ENCODE results near the gene CXCR4. TPM values are rescaled to one million over a fixed set of nuclear protein-coding genes. Genes with fewer than 3 reads are reported as not detected.

The CXCR4 gene
- total and polyA plus RNA-seq, 9 of the 15 experiments (the other 6 are each of a cell fraction or from before 2014, with no cell fraction given), result 0.07 to 0.45 (median 0.17) TPM; not detected in 3

DNA sequence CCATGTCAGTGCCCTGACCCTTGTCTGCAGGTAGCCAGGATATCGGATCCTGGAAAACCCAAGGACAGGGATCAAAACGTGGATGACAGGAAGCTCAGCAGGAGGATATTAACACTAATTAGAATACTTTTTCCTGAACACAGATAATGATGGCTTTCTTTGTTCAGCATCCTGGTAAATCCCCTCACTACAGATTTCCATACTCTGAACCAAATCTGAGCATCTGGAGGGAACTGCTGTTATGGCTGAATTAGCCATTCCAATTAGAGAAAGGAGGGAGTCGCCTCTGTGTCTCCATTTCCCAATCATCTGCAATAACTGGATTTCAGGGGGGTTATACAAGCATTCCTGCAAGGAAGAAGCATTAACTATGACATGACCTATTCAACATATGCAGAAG is 24.4 kb downstream of the CXCR4 start (continued):
- TF ChIP-seq, protein P1, sequence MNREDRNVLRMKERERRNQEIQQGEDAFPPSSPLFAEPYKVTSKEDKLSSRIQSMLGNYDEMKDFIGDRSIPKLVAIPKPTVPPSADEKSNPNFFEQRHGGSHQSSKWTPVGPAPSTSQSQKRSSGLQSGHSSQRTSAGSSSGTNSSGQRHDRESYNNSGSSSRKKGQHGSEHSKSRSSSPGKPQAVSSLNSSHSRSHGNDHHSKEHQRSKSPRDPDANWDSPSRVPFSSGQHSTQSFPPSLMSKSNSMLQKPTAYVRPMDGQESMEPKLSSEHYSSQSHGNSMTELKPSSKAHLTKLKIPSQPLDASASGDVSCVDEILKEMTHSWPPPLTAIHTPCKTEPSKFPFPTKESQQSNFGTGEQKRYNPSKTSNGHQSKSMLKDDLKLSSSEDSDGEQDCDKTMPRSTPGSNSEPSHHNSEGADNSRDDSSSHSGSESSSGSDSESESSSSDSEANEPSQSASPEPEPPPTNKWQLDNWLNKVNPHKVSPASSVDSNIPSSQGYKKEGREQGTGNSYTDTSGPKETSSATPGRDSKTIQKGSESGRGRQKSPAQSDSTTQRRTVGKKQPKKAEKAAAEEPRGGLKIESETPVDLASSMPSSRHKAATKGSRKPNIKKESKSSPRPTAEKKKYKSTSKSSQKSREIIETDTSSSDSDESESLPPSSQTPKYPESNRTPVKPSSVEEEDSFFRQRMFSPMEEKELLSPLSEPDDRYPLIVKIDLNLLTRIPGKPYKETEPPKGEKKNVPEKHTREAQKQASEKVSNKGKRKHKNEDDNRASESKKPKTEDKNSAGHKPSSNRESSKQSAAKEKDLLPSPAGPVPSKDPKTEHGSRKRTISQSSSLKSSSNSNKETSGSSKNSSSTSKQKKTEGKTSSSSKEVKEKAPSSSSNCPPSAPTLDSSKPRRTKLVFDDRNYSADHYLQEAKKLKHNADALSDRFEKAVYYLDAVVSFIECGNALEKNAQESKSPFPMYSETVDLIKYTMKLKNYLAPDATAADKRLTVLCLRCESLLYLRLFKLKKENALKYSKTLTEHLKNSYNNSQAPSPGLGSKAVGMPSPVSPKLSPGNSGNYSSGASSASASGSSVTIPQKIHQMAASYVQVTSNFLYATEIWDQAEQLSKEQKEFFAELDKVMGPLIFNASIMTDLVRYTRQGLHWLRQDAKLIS (CRISPR knock-in tag; IDR thresholded peaks at IDR 0.05), result no peak
- TF ChIP-seq PYGO2 (tag; IDR thresholded peaks at IDR 0.05), result no peak

DNA sequence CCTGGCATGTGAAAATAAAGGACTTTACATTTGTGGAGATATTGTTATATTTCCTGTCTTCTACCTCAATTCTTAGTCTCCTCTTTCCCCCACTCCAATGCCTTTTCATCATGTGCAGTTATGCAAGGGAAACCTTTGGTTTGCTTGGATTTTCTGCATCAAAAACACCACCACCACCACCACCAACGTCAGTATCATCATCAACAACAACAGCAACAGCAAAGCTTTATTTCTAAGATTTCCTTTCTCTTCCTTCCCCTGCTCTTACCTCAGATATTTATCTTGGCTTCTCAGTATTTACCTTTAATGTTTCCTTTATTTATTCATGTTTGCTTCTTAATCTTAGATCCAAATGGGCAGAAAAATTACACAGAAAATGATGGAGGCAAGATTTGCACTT is 26.1 kb downstream of the CXCR4 start:
- H2AFZ ChIP-seq (ENCODE audit: low read depth, low read length), result no peak overlapping the region

More for the DNA sequence above, 26.1 kb downstream of the CXCR4 start:
- no peak overlapping the region for H3K4me3 ChIP-seq
- intact Hi-C loops (cut with micrococcal nuclease) (no loop called here), in situ Hi-C loops (cut with MboI) (no loop called here)
- H3K4me1 ChIP-seq (replicated peaks in 1 of 2; ENCODE audit: control insufficient read depth in 2 of 2, insufficient read depth in 2 of 2, low read length in 2 of 2), result peaks cover 0 to 5% of the 10 kb centered on the region in 2 experiments; a peak in 1 of 5 replicates
- H3K4me2 ChIP-seq (ENCODE audit: insufficient read depth, low read length), result no peak overlapping the region
- H3K9ac ChIP-seq (ENCODE audit: insufficient read depth in 1 of 2, low read depth in 2 of 2, low read length in 2 of 2), result no peak overlapping the region
- FAIRE-seq, result no peak
- no peak for ATAC-seq
- no peak for TF ChIP-seq TAF9B (IDR thresholded peaks at IDR 0.05; ENCODE audit: partially characterized antibody)
- TF ChIP-seq KAT8 (IDR thresholded peaks at IDR 0.05; ENCODE audit: low read depth), result no peak
- TF ChIP-seq, protein P2, sequence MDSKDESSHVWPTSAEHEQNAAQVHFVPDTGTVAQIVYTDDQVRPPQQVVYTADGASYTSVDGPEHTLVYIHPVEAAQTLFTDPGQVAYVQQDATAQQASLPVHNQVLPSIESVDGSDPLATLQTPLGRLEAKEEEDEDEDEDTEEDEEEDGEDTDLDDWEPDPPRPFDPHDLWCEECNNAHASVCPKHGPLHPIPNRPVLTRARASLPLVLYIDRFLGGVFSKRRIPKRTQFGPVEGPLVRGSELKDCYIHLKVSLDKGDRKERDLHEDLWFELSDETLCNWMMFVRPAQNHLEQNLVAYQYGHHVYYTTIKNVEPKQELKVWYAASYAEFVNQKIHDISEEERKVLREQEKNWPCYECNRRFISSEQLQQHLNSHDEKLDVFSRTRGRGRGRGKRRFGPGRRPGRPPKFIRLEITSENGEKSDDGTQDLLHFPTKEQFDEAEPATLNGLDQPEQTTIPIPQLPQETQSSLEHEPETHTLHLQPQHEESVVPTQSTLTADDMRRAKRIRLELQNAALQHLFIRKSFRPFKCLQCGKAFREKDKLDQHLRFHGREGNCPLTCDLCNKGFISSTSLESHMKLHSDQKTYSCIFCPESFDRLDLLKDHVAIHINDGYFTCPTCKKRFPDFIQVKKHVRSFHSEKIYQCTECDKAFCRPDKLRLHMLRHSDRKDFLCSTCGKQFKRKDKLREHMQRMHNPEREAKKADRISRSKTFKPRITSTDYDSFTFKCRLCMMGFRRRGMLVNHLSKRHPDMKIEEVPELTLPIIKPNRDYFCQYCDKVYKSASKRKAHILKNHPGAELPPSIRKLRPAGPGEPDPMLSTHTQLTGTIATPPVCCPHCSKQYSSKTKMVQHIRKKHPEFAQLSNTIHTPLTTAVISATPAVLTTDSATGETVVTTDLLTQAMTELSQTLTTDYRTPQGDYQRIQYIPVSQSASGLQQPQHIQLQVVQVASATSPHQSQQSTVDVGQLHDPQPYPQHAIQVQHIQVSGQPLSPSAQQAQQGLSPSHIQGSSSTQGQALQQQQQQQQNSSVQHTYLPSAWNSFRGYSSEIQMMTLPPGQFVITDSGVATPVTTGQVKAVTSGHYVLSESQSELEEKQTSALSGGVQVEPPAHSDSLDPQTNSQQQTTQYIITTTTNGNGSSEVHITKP (IDR thresholded peaks at IDR 0.05; ENCODE audit: partially characterized antibody), result no peak
- TF ChIP-seq JUN (IDR thresholded peaks at IDR 0.05; ENCODE audit: borderline replicate concordance, low read depth, low read length), result no peak
- TF ChIP-seq JUN (CRISPR knock-in tag; IDR thresholded peaks at IDR 0.05; ENCODE audit: borderline replicate concordance), result no peak
- no peak for TF ChIP-seq ZBTB17 (CRISPR knock-in tag; IDR thresholded peaks at IDR 0.05)
- TF ChIP-seq, protein P3, sequence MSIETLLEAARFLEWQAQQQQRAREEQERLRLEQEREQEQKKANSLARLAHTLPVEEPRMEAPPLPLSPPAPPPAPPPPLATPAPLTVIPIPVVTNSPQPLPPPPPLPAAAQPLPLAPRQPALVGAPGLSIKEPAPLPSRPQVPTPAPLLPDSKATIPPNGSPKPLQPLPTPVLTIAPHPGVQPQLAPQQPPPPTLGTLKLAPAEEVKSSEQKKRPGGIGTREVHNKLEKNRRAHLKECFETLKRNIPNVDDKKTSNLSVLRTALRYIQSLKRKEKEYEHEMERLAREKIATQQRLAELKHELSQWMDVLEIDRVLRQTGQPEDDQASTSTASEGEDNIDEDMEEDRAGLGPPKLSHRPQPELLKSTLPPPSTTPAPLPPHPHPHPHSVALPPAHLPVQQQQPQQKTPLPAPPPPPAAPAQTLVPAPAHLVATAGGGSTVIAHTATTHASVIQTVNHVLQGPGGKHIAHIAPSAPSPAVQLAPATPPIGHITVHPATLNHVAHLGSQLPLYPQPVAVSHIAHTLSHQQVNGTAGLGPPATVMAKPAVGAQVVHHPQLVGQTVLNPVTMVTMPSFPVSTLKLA (conservative IDR thresholded peaks at IDR 0.05), result no peak
- TF ChIP-seq CBX3 (IDR thresholded peaks at IDR 0.05; ENCODE audit: borderline replicate concordance in 1 of 2, low read length in 2 of 2), result no peak
- POLR2A ChIA-PET, result interaction anchor here (1.6 kb wide), 1 partner anchor 10 kb away, joined by 3 read pairs; no protein-coding TSS in a partner anchor
- 0% methylated on average over 1 of the region's 1 CpG for WGBS (ENCODE audit: insufficient coverage, low coverage, missing lambda C conversion rate)
- DNase-seq (ENCODE audit: extremely low read depth in 1 of 4, low spot score in 3 of 4), result no peak
- no peaks in the 10 kb centered on the region for H3K27me3 ChIP-seq (ENCODE audit: control insufficient read depth in 2 of 2, insufficient read depth in 2 of 2, low read length in 2 of 2)
- CTCF ChIA-PET (ENCODE audit: low intra/inter-chr PET ratio), result no interaction called here
- no peaks in the 10 kb centered on the region for H3K36me3 ChIP-seq (ENCODE audit: control insufficient read depth, insufficient read depth, low read length)
- no peaks in the 10 kb centered on the region for H4K20me1 ChIP-seq (replicated peaks; ENCODE audit: control insufficient read depth, insufficient read depth, low read length)
- no TSS peak for BruUV-seq (replicated peaks)
- no peaks in the 10 kb centered on the region for H3K9me3 ChIP-seq (replicated peaks; ENCODE audit: control insufficient read depth, insufficient read depth, low read depth, low read length)
- no peaks in the 10 kb centered on the region for H3K9me1 ChIP-seq (ENCODE audit: control insufficient read depth, insufficient read depth, low read length)
- no peaks in the 10 kb centered on the region for H3K79me2 ChIP-seq (ENCODE audit: control insufficient read depth, insufficient read depth, low read length)
- H3K27ac ChIP-seq (ENCODE audit: extremely low read depth, low read depth, low read length), result no peak overlapping the region

All from K562 (cell line).